NCI-H1105 treated with DMSO at 0.1 percent for 48 hours (cell line): ENCODE measurements around the gene PIEZO2.
"Not testable (repeated sequence)": the region's sequence is repeated elsewhere in the genome, so short reads cannot be mapped to it uniquely, and the experiment has no call there.

ENCODE experiments used
- DNase-seq: peaks from one replicate; lab custom pipeline; 2025; lab: John Stamatoyannopoulos, UW

The PIEZO2 gene

DNA sequence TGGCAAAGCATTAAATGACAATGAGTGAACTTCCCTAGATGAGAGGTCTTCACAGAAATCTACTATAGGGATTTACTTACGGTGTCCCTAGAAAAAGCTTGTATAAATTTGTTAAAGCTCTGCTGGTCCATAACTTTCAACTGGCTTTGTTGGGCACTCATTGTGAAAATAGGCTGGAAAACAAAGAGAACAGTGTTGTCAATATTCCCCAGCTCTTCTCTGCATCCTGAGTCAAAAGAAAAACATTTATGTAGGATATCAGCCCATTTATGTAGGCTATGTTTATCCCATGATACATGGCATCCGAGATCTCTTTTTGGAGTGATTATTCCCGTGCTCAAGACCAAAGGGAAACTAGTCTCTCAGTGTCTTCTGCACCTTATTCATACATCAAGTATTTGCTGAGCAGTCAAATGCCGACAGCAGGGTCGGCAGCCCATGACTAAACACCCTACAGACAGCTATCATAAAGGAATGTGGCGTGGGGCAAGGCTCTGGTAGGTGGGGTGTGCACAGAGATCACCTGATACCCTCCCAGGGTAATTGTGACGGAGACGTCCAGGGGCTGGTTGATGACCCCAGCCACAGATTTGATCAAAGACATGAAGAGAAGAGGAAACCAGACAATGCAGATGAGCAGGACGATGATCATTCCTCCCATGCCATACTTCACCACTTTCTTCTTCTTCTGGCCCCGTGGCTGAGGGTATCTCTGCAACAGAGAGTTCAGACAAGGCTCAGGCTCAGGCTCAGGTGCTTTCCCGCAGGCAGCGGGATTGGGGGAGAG, 467.6 kb downstream of the PIEZO2 start:
- DNase-seq: no peak

DNA sequence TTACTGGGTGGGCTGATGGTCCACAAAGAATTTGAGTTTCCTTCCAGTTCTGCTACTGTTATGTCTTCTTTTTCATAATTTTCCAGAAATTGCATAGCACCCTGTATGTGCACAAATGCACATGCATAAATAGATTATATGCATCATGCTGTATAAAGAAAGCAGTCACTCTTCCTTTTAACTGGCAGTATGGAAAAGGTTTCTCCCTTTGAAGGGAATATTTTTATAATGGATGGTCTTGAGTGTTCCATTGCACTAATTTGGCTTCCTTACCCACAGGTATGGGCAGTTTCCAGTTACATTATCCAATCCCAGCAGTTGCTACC, 469.1 kb downstream of the PIEZO2 start:
- DNase-seq: no peak

DNA sequence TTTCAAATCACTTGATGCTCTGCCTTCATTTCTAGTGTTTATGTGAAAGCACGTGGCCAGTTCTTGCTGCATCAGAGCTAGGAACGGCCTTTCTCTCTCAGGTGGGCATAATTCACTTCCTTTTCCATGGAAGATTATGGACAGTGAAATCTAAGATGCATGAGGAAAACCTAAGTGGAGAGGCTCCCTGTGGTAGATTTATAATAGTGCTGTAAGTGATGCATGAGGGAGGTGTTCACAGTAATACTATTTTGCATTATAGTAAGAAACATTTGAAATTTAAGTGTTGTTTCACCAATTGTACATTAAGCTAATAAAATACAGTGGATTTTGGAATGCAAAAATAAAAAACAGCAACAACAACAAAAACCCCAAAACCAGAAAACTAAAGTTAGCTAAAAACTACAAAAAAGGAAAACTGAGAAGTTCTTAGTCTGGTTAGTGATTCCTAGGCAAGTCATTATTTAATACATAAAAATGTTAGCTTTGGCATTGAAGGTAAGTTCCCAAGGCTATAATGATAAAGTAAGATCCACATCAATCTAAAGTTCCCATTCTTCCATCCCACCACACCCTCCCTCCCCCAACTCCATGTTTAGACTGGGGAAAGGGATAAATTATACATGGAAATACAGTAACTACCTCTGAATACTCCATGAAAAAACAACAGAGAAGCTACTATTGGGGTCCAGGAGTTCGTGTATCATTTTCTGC, 469.7 kb downstream of the PIEZO2 start:
- DNase-seq: no peak

DNA sequence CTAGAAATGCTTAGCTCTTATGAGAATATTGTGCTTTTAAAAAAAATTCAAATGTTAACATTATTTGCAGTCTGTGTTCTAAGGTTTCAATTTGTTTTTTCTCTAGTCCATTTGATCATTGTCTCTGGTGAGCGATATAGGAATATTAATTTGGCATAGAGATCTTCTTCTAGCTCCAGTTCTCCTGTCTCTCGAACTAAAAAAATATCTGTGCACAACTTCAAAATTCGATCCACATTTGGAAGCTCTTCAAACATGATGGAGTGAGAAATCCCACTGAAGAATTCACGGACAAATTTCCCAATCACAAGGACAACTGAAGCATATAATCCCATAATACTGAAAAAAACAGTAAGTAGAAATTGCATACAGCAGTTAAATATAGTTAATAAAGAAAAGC, 477.9 kb downstream of the PIEZO2 start:
- DNase-seq: no peak

DNA sequence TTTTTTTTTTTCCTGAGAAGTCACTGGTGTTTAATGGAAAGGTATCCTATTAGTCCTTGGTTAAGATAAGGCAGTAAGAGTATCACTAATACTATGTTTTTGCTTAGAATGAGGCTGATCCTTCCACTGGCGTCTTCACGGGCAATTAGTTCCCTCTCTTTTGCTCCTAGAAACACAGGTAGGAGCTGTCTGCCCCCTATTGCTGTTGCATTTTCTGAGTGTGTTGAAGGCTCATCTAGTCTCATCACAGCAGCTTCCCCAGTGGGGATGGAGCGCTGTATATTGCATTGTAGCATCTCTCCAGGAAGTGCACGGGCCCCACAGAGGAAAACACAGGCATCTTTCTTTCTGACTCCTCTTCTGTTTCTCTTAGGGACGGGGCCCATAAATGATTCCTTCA, 478.5 kb downstream of the PIEZO2 start:
- DNase-seq: no peak

DNA sequence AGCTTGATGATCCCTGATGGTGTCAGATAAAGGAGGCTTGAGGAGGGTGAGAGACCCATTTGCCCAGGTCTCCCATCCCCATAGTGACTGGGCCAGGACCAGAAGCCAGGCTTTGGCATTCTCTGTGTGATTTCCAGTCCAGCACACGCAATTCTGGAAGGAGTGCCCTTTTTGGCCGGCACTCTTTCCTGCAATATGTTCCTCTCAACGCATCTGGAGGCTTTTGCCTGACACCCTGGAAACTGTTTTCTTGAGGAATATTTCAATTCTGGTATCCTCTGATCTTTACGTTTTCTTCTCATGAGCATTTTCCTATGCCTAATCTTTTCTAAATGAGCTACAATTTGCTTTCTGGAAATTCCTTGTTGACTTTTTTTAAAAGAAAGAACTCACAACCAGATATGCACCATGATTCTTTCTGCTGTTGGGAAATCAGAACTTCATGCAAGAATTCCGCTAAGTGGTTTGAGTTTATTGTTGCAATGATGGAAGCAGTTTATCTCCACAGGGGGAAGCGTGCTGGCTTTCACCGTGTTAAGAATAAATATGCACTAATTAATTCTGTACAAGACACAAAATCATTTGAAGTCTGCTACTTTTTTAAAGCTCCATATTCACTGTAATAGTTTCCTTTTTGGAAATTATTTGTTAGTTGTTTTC, 479.8 kb downstream of the PIEZO2 start:
- no peak for DNase-seq

DNA sequence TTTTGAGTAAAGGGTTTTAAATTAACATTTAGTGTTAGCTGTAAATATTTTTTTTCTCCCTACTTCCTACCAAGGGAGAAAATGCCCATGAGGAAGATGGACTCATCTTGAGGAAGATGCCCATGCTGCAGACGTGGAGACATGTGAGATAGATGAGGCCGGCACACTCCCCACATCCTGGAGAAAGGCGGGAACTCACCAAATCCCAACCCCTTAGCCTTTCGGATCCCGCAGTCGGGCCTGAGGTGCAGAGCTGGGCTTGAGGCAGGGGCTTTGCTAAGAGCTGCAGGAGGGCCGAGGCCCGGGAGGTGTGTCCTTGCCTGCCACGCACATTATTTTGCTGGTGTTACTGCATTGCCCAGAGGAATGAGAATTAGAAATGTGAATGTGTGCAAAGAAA, 485.6 kb downstream of the PIEZO2 start:
- DNase-seq: no peak

DNA sequence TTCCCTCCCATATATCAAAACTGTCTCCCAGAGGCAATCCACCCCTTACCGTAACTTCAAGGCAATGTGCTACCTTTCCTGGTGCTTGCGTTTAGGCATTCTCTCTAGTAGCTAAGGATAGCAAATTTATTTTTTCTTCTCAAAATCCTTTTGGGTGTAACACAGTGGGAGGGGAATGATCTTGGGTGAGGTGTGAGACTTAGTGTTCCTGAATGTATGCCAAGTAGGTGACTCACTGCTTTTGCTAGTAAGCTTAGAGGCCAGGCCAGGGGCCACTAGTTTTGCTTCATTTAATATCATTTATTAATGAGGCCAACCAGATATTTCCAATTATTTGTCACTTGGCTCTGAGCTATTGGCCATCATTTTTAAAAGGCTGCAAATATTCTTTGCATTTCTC, 488.1 kb downstream of the PIEZO2 start:
- DNase-seq: no peak

DNA sequence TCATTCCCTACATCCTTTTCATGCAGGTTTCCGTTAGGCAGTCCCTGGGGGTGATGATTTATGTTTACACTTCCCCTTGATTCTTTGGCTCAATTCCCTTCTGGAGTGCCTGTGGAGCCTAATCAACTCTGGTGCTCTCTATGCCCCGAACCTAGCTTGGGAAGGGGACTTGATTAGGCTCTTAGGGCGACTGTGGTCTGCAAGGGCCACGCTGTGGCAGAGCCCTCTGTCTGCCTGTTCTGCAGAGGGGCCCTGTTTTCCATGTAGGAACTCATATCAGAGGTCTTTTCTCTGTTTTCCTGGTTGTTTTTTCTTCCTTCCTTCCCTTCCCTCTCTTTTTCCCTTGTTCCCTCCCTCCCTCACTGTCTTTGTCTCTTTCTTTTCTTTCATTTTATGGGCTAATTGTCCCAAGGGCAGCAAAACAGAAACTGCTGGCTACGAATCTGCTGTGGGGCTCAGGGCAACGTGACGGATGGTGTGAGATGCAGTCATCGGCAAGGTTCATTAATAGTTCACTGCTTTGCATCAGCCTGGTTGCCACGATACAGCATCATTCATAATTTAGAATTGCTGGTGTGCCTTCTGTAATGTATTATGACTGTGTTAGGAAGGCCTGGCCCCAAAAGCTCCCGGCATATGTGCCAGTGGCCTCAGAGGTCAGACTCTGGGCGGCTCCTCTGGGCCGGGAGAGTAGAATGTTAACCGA, 489.0 kb downstream of the PIEZO2 start:
- no peak for DNase-seq

DNA sequence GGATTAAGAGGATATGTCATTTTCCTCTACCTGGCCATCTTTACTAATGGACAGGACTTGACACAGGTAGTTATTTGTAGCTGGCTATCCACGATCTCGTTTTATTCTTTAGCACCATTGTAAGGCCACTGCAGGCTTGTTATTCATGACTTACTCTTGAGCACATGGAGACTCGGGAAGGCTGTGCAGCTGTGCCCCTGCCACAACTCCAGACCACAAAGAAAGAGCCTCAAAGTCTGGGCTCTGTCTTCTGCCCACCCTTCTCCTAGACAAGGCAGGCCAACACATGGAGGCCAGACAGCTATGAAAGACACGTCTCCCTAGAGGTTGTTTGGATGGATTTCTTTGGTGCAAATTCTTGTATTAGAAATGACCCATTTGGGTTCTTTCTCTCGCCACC, 489.8 kb downstream of the PIEZO2 start:
- no peak for DNase-seq

DNA sequence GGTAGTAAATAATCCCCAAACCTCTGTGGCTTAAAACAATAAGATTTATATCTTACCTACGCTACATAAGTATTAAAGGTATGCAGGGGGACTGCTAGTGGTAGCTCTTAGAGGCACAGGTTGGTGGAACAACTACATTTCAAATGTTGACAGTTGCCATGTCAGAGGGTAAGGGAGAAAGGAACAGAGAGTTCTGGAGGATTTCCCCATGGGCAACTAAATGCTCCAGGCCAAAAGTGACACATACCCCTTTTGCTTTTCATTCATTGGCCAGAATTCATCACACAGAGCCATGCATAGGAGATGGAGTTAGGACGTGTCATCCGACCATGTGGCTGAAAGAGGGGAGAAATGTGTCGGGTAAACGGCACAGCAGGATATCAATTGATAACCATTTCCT, 490.4 kb downstream of the PIEZO2 start:
- DNase-seq: no peak

DNA sequence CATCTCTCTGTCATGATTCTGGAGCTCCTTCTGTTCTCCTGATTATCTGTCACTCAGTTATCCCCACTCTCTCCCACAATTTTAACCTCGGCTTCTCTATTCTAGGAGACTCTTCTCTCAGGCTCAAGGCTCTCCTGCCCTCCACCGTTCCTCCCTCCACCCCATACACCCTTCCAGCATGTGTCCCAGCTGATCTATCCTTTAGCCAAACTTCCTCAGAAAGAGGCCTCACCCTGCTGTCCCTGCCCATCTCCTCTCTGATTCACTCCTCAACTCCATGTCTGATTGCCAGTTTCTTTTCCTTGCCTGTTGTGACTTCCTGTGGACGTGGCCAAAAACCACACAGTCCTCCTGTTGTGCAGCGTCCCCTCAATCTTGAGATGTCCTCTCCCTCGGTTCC, 505.4 kb downstream of the PIEZO2 start:
- not testable (repeated sequence) for DNase-seq

DNA sequence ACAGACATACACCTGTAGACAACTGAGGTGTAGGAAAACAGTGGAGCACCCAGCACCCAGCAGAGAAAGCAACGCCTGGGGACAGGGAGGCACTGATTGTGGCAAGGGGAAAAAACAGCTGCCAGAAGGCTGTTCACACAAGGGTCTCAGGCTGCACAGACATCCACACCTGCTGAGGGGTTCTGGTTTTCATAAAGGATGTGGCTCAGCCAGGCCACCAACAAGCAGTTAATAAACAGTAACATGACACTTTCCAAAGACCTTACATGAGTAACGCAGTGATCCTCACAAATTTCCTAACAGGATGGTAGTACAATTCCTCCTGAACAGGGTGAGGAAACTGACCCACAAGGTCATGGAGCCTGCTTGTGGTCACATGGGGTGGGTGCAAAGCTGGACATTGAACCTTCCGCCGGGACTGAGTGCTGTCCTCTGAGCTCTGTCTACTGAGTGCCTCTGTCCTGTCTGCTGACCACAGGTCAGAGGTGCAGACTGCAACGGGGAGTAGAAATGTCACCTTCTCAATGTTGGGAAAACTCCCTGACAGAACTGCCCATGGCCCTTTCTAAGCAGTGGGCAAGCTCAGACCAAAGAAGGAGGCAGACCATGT, 506.3 kb downstream of the PIEZO2 start:
- not testable (repeated sequence) for DNase-seq

DNA sequence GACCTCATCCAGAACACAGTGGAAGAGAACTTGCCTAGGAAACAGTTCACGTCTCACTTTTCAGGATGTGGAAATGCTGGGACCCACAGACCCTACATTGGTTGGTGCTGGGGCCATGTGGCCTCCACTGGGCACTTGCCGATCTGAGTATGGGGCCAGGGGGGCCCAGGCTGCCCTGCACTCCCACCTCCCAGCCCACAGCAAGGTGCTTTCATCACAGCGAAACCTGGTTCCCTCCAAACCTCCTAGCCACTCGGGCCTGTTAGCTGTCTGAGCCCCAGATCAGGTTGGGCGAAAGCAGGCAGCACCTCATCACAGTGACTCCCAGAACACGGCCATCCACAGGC, 510.9 kb downstream of the PIEZO2 start:
- DNase-seq: not testable (repeated sequence)

DNA sequence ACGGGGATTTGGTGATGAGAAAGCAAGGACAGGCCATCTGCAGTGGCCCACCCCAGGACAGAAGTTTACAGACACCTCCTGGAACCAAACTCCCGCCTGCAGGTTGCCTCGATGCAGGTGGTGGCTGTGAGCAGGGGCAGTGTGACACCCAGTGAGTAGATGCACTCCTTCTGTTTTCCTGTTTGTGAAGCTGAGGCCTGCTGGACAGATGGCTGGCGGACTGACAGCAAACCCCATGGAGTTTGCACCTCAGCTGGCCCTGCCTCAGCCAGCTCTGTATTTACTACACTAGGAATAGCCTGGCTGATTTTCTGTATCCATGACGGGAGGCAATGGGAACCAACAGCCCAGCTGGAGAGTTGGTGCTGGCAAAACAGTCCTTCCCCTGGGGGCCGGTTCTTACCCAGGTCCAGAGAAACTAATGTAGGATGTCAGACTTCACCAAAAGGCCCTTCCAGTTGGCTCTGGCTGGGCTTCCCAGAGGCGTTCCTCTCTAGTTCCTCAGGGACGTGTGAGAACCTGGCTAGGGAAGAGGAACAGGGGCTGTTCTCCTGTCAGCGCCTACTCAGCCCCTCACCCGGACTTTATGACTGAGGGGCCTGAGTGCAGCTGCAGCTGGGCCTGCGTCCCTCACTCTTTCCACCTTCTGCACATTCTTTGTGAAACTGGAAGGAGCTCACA, 511.4 kb downstream of the PIEZO2 start:
- not testable (repeated sequence) for DNase-seq

DNA sequence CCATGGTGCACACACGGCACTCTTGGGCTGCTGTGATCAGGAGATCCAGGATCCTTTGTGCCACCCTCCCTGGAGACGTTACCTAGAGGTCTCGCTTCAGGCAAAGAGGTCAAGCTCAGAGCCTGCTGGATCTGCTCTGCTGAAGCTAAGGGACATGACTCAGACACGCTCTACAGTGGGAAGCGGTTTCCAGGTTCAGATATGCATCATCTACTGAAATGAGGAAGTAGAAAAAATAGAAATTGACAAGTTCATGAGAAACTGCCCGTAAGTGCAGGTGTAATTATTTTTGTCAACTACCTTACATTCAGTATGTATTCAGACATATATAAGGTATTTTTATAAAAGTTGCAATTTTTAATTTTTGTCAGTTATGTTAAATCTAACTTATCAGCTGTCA, 520.3 kb downstream of the PIEZO2 start:
- not testable (repeated sequence) for DNase-seq

DNA sequence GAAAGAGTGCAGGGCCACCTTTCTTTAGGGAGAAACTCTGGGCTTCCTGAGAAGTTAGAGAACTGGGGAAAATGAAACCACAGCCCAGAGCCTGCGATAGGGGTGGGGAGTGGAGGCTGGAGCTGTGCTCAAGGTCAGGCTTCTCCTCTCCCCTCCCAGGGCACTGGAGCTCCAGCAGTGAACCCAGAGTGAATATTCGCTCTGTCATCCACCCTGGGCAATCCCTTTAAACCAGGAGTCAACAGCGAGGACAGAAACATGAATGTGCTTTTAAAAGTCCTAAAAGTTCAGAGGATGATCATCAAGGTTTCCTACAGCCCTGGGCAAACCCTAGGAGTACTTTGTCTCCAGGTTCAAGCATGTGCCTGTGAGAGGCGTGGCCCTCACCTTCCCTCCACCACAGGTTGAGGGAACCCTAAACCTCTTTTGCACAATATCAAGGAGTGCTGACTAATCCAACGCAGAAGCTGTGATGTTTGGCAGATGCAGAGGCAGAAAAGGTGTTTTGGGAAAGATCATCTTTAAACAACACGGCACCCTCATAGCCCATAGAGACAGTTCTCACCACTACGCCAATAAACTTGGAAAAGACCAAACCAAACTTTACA, 522.7 kb downstream of the PIEZO2 start:
- DNase-seq: not testable (repeated sequence)

DNA sequence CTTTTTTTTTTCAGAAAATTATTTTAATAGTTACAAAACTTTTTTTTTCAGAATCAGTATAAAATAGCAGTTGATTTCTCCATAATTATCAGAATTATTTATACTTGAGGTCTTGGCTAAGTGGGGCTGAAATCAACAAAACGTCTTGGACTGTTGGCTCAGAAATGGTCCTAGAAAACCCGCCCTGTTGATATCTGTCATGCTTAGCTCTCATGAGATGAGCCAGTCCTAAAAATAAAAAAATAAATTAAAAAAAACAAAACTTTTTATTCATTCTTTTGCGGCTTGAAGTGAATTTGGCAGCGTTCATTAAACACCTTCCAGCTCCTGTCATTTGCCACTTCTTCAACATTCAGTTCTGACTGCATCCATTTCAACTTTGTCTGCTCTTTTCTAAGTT, 525.8 kb downstream of the PIEZO2 start:
- DNase-seq: not testable (repeated sequence)

DNA sequence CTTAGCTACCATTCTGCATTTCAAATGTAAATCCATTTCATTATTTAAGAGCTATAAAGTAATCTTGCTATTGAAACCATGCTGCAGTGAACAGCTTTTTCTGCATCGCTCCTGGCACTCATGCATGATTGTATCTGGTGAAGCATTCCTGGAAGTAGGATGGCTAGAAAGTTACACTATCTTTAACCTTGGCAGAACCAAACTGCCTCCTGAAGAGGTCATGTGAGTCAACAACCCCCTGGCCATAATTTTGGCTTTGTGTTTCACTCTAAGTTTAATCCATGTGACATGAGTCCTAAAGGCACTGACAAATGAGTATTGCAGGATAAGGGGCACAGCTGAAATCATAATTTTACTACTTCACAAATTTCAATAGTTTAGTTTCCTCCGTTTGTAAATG, 526.4 kb downstream of the PIEZO2 start:
- DNase-seq: not testable (repeated sequence)

DNA sequence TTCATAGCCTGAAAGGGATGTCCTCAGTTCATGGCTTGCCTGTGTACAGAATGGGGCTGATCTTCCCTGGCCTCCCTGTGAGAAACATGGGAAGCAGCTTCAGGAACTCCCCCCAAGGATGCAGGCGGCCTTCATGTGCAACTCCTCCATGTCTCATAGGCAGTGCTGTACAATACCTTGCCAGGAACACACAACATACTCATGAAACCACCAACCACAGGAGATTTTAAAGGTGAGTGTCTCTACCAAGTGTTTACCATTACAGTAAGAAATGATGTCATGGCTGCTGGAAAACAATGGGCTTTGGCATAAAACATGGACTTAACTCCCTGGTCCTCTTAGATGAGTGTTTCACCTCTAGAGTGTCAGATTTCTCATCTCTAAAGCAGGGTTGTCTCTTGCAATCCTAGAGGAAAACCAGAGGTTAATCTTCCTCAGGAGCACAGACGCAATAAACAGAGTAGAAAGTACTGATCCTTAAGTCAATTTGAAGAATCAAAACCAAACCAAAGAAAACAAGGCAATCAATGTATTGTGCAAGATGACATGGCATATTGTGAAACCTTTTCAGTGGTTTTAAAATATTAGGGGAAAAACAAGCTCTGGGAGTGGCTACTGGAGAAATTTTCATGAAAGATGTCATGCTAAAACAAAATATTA, 528.6 kb downstream of the PIEZO2 start:
- DNase-seq: not testable (repeated sequence)
